ENCODE data around the gene ABHD16B. TPM values are rescaled to one million over a fixed set of nuclear protein-coding genes. Genes with fewer than 3 reads are reported as not detected.
"Not testable (repeated sequence)": the region's sequence is repeated elsewhere in the genome, so short reads cannot be mapped to it uniquely, and the experiment has no call there.

ABHD16B gene
- total RNA-seq, 1 donor from 2014 or later, result not detected

DNA sequence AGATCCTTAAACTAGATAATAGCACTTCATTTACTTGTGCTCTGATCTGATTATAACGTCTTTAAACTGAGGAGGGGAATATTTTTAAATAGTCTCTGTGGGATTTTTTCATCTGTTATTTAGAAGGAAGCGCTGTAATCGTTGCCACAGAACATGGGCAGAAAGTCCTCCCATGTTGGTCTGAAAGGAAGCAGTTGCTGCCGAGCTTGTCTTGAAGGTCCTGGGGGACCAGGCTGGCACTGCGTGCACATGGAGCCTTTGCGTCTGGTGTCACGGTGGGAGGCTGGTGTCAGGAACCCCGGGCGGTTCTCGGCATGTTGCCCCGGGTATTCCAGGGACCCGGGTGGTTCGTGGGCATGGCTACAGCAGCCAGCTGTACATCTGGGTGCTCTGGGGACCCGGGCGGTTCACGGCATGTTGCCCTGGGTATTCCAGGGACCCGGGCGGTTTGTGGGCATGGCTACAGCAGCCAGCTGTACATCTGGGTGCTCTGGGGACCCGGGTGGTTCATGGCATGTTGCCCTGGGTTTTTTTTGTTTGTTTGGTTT is 15.3 kb downstream of the ABHD16B start:
- peaks cover 73% of the 10 kb centered on the region for H3K36me3 ChIP-seq
- H3K4me1 ChIP-seq, result peaks cover 12% of the 10 kb centered on the region
- no peak overlapping the region for H3K4me3 ChIP-seq
- DNase-seq (no peak), ATAC-seq (no peak)
- H3K9me3 ChIP-seq, result no peaks in the 10 kb centered on the region
- H3K27me3 ChIP-seq, result no peaks in the 10 kb centered on the region
- intact Hi-C loops (cut with DNase I), result no loop called here
- H3K27ac ChIP-seq, result no peak overlapping the region
- TF ChIP-seq, protein P1, sequence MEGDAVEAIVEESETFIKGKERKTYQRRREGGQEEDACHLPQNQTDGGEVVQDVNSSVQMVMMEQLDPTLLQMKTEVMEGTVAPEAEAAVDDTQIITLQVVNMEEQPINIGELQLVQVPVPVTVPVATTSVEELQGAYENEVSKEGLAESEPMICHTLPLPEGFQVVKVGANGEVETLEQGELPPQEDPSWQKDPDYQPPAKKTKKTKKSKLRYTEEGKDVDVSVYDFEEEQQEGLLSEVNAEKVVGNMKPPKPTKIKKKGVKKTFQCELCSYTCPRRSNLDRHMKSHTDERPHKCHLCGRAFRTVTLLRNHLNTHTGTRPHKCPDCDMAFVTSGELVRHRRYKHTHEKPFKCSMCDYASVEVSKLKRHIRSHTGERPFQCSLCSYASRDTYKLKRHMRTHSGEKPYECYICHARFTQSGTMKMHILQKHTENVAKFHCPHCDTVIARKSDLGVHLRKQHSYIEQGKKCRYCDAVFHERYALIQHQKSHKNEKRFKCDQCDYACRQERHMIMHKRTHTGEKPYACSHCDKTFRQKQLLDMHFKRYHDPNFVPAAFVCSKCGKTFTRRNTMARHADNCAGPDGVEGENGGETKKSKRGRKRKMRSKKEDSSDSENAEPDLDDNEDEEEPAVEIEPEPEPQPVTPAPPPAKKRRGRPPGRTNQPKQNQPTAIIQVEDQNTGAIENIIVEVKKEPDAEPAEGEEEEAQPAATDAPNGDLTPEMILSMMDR (IDR thresholded peaks at IDR 0.05), result no peak

DNA sequence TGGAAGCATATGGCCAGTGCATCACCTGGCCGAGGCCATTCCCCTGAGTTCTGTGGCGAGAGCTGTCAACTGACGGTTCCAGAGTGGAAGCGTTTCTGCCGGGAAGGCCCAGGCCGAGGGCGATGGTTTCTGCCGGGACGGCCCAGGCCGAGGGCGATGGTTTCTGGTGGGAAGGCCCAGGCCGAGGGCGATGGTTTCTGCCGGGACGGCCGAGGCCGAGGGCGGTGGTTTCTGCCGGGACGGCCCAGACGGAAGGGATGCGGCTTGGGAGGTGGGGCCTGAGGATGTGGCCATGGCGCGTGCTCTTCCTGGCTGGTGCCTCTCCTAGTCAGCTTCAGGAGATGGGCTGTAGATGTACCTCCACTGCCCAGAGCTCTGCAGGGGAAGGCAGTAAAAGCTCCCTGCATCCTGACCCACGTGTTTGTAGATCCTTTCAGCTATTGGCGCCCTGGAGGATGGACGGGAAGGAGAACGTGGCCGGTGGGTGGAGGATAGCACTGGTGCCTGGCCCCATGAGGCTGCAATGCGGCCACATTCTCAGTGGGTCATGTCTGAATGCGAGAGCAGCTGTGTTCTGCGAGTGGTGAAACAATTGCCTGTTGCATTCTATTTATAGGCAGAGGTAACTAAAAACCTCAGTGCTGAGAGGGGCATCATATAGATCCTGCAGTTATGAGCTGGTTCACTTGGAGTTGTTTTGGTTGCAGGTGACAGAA is 16.6 kb downstream of the ABHD16B start:
- Histone ChIP-seq H3K4me3 (no peak overlapping the region), H3K4me1 (peaks cover 10% of the 10 kb centered on the region), H3K27ac (no peak overlapping the region), H3K27me3 (no peaks in the 10 kb centered on the region), H3K36me3 (peaks cover 65% of the 10 kb centered on the region), H3K9me3 (no peaks in the 10 kb centered on the region)
- intact Hi-C loops (cut with DNase I), result no loop called here
- TF ChIP-seq, protein P1 (IDR thresholded peaks at IDR 0.05), result no peak
- DNase-seq (no peak), ATAC-seq (no peak)

DNA sequence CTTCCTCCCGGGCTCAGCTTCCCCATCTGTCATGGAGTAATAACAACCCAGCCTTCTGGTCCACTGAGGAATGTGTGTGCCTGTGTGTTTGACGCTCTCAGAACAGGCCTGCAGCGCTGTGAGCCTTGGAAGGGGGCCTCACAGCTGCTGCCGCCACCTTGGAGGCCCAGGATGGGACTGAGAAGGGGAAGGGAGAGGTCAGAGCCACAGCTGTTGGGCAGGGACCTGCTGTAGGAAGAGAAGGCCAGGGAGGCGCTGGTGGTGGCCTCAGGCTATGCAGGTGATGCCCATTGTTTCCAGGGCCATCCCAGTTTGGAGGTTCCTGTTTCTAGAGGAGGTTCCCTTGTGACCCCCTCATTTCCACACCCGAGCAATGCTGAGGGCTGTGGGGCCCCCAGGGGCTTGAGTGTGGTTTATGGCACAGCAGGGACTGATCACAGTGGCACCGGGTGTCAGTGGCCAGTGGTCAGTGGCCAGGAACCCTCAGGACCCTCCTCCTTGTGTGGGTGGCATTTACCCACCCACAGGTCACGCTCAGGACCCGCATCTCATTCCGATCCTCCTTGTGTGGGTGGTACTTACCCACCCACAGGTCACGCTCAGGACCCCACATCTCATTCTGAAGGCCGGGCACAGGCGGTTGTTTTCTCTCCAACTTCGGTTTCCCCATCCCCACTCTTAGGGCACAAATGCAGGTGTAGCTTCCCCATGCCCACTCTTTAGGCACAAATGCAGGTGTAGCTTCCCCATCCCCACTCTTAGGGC is 17.8 kb downstream of the ABHD16B start:
- no peak for ATAC-seq
- no peak overlapping the region for H3K4me3 ChIP-seq
- H3K4me1 ChIP-seq, result no peaks in the 10 kb centered on the region
- TF ChIP-seq, protein P1 (IDR thresholded peaks at IDR 0.05), result no peak
- no peaks in the 10 kb centered on the region for H3K9me3 ChIP-seq
- H3K36me3 ChIP-seq, result peaks cover 66% of the 10 kb centered on the region
- H3K27me3 ChIP-seq, result no peaks in the 10 kb centered on the region
- no peak overlapping the region for H3K27ac ChIP-seq
- no peak for DNase-seq
- intact Hi-C loops (cut with DNase I), result no loop called here

DNA sequence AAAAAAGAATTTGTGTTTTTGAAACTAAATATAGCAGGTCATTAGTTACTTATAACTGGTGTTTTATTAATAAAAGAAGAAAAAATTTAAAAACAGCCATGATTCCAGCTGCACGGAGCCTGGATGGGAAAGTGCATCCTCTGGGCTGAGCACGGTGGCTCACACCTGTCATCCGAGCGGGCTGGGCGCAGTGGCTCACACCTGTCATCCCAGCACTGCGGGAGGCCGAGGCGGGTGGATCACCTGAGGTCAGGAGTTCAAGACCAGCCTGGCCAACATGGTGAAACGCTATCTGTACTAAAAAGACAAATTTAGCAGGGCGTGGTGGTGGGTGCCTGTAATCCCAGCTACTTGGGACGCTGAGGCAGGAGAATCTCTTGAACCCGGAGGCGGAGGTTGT is 19.6 kb downstream of the ABHD16B start:
- peaks cover 66% of the 10 kb centered on the region for H3K36me3 ChIP-seq

DNA sequence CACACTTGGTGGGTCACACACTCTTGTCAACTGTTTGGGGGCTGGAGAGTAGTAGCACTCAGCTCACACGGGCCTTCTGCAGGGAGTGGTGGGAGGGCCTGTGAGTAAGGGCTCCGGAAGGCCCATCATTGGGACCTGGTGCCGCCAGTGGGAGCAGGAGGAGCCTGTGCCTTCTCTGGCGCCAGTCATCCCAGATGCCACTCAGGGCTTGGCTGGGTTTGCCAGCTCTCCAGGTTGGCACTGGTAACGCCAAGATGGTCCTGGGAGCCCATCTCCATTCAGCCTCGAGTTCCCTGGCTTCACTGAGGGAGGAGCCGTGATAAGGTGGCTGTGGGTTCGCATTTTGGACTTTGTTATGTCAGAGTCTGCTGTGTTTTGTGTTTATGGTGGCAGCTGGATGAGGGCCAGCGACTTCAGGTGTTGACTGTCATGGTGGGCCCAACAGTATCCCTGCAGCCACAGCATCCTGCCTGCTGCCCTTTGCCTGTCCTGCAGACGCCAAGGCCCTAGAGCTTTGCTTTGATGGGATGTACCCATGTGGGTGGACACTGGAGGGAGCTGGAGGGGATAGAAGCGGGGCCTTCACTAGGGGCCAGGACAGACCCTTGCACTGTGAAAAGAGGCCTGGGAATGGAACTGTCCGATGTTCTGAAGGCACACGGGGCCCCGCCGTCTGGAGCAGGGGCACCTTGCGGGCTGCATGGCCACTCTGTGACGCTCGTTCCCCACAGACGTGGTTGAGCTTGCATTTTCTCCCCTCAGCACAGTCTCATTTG is 20.3 kb downstream of the ABHD16B start:
- Histone ChIP-seq H3K36me3 (peaks cover 63% of the 10 kb centered on the region), H3K9me3 (no peaks in the 10 kb centered on the region), H3K27ac (no peak overlapping the region), H3K27me3 (no peaks in the 10 kb centered on the region), H3K4me1 (no peaks in the 10 kb centered on the region), H3K4me3 (no peak overlapping the region)
- no peak for DNase-seq
- intact Hi-C loops (cut with DNase I), result no loop called here
- TF ChIP-seq, protein P1 (IDR thresholded peaks at IDR 0.05), result no peak
- no peak for ATAC-seq

More for the DNA sequence above, 19.6 kb downstream of the ABHD16B start:
- H3K4me1 ChIP-seq; H3K27me3 ChIP-seq; ATAC-seq; H3K9me3 ChIP-seq; H3K27ac ChIP-seq; intact Hi-C loops (cut with DNase I); DNase-seq; H3K4me3 ChIP-seq: not testable (repeated sequence)

All from upper lobe of right lung (tissue), 1 donor.